ENCODE data around the gene KIT.
"Not testable (repeated sequence)": the region's sequence is repeated elsewhere in the genome, so short reads cannot be mapped to it uniquely, and the experiment has no call there.

The KIT gene

GRCh38 chr4:54657551-54658251 lies at the start of gene KIT:
Gene KIT, plus strand, starts transcription at chr4:54657957. Its CDS starts 58 bp downstream, at chr4:54658015.
- peak; percentile 88 to 97 for DNase-seq

- DNase-seq, result no peak
Measured at GRCh38 chr4:54609310-54609709, 48.4 kb upstream of the KIT start.

- DNase-seq, result no peak
Measured at GRCh38 chr4:54614149-54614548, 43.6 kb upstream of the KIT start.

GRCh38 chr4:54620773-54621172 lies 37.0 kb upstream of the KIT start:
- no peak for DNase-seq

- DNase-seq, result no peak
Measured at GRCh38 chr4:54625391-54625790, 32.4 kb upstream of the KIT start.

GRCh38 chr4:54626113-54626512 lies 31.6 kb upstream of the KIT start:
- no peak for DNase-seq

- no peak for DNase-seq
Measured at GRCh38 chr4:54632537-54632936, 25.2 kb upstream of the KIT start.

- DNase-seq, result not testable (repeated sequence)
Measured at GRCh38 chr4:54633102-54633740, 24.5 kb upstream of the KIT start.

GRCh38 chr4:54635318-54635717 lies 22.4 kb upstream of the KIT start:
- DNase-seq, result no peak

GRCh38 chr4:54637325-54637724 lies 20.4 kb upstream of the KIT start:
- no peak for DNase-seq

GRCh38 chr4:54641101-54641500 lies 16.7 kb upstream of the KIT start:
- not testable (repeated sequence) for DNase-seq

- no peak for DNase-seq
Measured at GRCh38 chr4:54643172-54643571, 14.6 kb upstream of the KIT start.

- DNase-seq, result no peak
Measured at GRCh38 chr4:54643958-54644751, 13.6 kb upstream of the KIT start.

GRCh38 chr4:54645830-54646229 lies 11.9 kb upstream of the KIT start:
- no peak for DNase-seq

- no peak for DNase-seq
Measured at GRCh38 chr4:54647070-54647469, 10.7 kb upstream of the KIT start.

- DNase-seq, result no peak
Measured at GRCh38 chr4:54651050-54651449, 6.7 kb upstream of the KIT start.

GRCh38 chr4:54654753-54655152 lies 3.0 kb upstream of the KIT start:
- no peak for DNase-seq

GRCh38 chr4:54657185-54657550 lies 589 bp upstream of the KIT start:
- DNase-seq, result peak; percentile 90 to 93

GRCh38 chr4:54658252-54659093 lies 716 bp downstream of the KIT start:
- peak; percentile 61 to 79 for DNase-seq

GRCh38 chr4:54659313-54659712 lies 1.6 kb downstream of the KIT start:
- DNase-seq, result peak in 1 of 2 experiments; percentile 49

GRCh38 chr4:54659749-54660535 lies 2.2 kb downstream of the KIT start:
- peak in 1 of 2 experiments; percentile 52 for DNase-seq

GRCh38 chr4:54660591-54660990 lies 2.8 kb downstream of the KIT start:
- DNase-seq, result no peak

Data from NCI-H526 (cell line).